Measurements from ENCODE around the gene CACYBP.

Gene CACYBP

GRCh38 chr1:174969977-174970376 is 29.8 kb upstream of the CACYBP start:
- DNase-seq, result no peak

DNA sequence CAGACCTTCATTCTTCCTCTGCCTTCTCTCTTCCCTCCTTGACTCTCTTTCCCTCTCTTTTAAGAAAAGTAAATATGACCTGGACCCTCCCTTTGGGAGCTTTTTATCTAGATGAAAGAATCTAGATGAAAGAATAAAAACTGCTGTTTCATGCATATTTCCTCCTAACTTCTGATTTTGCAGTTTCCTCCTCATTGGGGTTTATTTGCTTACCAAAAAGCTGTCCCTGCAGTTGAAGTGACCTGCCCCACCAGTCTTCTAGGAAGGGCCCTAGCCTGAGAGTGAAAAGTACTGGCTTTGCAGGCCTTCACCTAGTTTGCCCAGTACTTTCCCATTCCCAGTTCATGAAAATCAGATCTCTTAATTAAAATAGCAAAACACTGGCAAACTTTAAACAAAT is 28.3 kb upstream of the CACYBP start:
- DNase-seq, result no peak

GRCh38 chr1:174971902-174972301 is 27.8 kb upstream of the CACYBP start:
- no peak for DNase-seq

DNA sequence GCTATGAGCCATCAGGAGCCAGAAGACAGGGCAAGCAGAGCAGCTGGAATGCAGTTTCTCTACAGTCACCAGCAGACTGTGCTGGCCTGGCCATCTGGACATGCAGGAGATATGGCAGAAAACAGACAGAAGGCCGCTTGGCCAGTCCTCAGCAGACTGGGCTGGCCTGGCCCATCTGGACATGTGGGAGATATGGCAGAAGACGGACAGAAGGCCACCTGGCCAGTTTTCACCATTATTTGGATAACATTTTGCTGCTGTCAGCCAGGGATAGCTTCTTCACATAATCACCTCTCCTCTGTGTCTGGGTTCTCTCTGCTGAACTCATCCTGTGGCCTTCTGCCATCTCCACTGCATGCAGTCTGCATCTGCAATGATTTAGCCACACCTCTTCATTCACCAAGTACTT is 25.0 kb upstream of the CACYBP start:
- no peak for DNase-seq

DNA sequence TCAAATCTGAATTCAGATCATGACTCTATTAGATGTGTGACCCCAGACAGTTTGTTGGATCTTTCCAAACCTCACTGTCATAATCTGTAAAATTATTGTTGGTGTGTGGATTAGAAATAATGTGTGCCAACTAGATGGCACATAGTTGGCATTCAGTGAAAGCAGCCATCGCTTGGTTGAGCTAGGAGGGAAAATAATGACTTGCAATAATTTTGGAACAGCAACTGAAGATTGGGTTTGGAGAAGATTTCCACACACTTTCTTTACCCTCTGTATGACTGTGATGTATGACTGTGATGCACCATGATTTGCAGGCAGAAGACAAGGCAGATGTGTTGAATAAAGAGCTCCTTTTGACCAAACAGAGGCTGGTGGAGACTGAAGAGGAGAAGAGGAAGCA is 24.0 kb upstream of the CACYBP start:
- DNase-seq, result no peak

GRCh38 chr1:174976436-174977108 is 23.2 kb upstream of the CACYBP start:
- no peak for DNase-seq

DNA sequence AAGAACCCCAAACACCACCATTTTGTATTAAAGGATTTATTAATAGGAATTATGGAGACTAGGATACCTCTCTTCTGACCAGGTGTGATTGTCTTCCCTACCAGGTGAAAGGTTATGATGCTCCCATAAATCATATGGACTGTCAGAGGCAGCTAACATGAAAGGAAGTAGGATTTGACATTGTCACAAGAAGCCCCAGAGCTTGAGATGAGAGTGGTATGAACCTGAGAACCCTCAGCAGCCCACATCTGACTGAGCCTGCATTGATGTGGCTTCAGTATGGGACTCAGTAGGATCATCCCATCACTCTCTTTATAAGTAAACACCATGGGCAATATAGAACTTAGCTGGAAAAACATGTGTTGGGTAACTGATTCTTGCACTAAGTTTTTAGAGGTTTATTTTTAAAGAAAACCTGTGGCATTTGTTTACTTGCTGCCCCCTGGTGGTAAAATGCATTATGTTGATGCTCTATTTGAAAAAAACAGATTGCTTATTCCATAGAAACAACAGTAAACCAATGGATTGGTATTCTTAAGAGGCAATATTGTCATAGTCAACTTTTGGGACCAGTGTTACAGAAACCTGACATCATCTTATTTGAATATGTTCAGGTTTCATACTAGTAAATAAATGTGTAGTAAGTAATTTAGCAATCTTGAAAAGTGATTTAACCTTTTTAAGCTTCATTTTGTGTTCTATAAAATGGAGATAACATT is 16.6 kb upstream of the CACYBP start:
- DNase-seq, result no peak

DNA sequence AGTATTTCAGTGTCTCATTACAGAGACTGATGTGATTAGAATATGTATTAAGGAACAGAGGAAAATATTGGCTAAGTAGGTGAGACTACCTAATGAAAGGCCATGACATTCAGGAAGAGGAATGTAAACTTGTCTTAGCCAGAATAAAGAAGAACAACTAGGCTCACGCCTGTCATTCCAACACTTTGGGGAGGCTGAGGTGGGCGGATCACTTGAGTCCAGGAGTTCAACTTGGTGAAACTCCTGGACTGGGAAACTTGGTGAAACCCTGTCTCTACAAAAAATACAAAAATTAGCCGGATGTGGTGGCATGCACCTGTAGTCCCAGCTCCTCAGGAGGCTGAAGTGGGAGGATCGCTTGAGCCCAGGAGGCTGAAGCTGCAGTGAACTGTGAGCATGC is 14.8 kb upstream of the CACYBP start:
- no peak for DNase-seq

- no peak for DNase-seq
These were observed 11.2 kb upstream of the CACYBP start for GRCh38 chr1:174988539-174988938.

DNA sequence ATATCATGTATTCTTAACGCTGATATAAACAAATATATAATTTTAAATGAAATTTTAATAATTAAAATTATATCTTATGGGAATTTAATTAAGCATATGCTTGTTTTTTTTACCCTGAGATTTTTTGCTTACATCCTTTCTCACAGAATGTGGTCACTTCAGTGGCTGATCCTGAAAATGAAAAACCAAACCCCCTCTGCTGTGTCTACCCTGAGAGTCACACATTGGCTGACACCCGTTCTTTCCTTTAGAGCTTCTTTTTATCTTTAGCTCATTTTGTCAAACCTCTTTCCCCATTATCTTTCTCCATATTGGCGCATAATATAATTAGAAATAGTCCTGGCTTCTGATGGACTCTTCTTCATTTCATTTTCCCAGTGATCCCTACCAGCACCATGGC is 10.8 kb upstream of the CACYBP start:
- no peak for DNase-seq

GRCh38 chr1:174989536-174990220 is 10.1 kb upstream of the CACYBP start:
- DNase-seq, result no peak

DNA sequence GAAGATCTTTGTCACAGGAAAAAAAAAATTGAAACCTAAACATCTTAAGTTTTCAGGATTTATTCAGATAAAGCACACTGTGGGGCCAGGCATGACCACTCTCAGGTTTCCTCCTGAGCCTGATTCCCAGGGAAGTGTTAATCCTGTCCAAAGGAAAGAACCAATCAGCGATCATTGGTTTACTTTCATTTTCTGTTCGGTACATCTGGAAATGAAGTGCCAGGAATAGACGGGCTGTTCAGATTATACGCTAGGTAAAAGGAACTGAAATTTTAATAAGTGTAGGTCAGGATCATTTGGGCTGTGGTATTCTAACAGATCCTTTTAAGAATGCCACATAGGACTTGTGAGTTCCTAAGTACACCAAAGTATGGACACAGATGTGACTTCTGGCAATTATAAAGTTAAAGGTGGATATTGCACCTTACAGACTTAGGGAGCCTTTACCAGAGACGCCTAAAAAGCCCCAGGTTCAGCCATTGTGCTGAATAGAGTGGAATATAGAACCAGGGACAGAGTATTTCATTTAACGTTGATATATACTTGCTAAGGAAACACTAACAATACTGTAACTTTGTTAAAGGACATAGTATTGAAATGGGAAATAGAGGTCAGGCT is 9.3 kb upstream of the CACYBP start:
- DNase-seq, result no peak

DNA sequence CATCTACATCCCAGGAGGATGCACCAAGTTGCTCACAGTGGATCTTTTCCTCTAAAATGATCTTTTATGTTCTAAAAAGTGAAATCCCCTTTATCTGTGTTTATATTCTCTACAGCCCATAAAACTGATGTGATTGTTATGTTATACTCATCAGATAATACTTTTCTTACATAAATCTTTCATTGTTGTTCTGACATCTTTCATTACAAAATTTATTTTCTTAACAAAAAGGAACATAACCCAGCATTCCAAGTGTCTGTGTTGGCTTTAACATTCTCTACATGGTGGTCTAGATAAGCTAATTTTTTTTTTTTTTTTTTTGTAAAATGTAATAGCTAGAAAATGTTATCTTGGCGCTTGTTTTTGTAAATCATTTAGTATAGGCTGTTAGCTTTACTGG is 8.3 kb upstream of the CACYBP start:
- no peak for DNase-seq

GRCh38 chr1:174995121-174995520 is 4.6 kb upstream of the CACYBP start:
- DNase-seq, result no peak

GRCh38 chr1:174995916-174996315 is 3.8 kb upstream of the CACYBP start:
- no peak for DNase-seq

DNA sequence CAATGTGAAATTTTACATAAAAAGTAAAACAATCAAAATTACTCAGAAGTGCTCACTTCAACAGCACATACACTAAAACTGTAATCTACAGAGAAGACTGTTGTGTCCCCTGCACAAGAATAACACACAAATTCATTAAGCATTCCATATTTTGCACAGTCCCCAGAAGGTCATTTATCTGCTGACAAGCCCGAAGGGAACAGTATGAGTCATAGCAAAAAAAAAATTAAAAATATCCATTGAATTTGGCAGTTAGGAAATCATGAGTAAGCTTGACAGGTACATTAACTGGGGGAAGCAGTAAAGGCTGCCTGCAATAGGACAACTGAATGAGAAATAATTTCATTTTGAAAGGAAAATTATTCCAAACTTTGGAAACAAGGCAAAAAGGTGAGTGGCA is 3.3 kb upstream of the CACYBP start:
- no peak for DNase-seq

GRCh38 chr1:174997041-174997440 is 2.7 kb upstream of the CACYBP start:
- DNase-seq, result no peak

DNA sequence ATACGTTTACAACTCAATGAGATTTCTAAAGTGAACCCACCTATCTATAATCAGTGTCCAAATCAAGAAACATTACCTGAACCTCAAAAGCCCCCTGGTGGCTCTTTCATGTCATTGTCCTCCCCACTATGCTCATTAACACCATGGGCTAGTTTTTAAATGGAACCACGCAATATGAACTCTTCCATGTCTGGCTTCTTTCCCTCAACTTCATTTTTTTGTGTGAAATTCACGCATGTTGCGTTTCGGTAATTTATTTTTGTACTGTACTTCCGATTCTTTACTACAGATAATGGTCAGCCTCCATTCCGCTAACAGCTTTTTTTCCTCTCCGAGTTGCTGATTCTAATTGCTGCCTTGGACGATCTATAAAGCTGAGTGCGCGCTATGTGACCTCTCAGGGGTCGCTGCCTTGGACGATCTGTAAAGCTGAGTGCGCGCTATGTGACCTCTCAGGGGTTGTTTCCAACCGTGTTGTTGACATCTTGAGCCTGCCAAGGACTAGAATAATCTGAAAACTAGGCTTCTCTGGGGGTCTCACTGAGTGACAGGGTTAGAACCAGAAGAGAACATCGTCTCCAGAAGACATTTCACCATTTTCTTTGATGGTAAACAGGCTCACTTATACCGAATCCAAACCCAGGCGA is 1.1 kb upstream of the CACYBP start:
- DNase-seq, result peak; percentile 77

- DNase-seq, result peak; percentile 100
These were observed 371 bp upstream of the CACYBP start for GRCh38 chr1:174999216-174999935.

- no peak for DNase-seq
These were observed 995 bp downstream of the CACYBP start for GRCh38 chr1:175000697-175001187.

DNA sequence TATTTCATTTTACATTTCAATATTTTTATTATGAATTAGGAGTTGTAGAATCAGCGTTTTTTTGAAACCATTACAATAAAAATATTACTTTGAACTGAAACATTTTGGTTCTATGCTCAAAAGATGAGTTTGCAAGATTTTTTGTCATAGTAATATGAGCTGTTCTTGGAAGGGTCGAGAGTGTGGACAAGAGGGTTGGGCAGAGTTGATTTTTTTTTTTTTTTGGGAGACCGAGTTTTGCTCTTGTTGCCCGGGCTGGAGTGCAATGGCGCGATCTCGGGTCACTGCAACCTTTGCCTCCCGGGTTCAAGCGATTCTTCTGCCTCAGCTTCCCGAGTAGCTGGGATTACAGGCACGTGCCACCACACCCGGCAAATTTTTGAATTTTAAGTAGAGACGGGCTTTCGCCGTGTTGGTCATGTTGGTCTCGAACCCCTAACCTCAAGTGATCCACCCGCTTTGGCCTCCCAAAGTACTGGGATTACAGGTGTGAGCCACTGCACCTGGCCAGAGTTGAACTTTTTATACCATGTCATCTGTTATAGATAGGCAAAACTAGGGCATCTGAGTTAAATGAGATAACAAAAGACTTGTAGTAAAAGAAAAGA is 3.3 kb downstream of the CACYBP start:
- DNase-seq, result no peak
